Left lobe of liver (tissue), 2 donors: ENCODE results near the gene SUN1. TPM values are rescaled to one million over a fixed set of nuclear protein-coding genes. Genes with fewer than 3 reads are reported as not detected.
"Not testable (repeated sequence)": the region's sequence is repeated elsewhere in the genome, so short reads cannot be mapped to it uniquely, and the experiment has no call there.

Source experiments
- ATAC-seq: fragments of 200-7000 bp; cut with Tn5 transposase; one replicate; pipeline ENCODE4 v1.9.1; 2020; ENCODE audit warnings: mild to moderate bottlenecking, moderate library complexity
- DNase-seq: peaks from one replicate; pipeline ENCODE4 v3.0.0-alpha.2; 2020; ENCODE audit warnings: low spot score
- total RNA-seq: library from RNA; stranded (reverse); gene quantifications from one replicate; pipeline ENCODE4 v1.2.1, GENCODE V29; 2021
- donor health status: DM: no; HTN: no; CAD: no; lungs with moderate emphysema.
- donor health status: DM: no; HTN: yes; CAD: no.

SUN1 gene
- total RNA-seq, 1 donor from 2014 or later, result 41.5 TPM

DNA sequence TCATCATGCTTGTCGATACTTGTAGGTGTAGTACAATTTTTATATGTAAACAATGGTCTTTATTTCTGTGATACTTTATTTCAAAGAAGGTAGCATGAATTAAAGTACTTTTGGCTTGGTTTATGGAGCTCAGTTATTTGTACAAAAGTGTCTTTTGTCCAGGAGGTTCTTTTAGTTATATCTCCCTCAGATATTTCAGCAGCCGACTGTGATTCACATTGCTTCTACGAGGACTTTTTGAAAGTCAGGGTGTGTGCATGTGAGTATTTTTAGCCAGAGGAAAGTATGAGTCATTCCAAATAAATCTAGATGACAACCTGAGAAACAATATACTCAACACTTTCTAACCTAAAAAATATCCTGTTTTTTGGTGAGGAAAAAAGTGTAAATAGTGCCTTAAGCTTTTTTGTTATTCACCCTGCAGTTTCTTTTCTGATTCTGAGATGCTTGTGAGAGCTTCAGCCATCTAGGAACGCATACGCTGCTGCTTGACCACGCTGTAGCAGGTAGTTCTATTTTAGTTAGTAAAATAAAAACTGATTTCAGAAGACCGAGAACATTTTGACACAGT, 595 bp upstream of the SUN1 start:
- ATAC-seq, result peak; percentile 14

DNA sequence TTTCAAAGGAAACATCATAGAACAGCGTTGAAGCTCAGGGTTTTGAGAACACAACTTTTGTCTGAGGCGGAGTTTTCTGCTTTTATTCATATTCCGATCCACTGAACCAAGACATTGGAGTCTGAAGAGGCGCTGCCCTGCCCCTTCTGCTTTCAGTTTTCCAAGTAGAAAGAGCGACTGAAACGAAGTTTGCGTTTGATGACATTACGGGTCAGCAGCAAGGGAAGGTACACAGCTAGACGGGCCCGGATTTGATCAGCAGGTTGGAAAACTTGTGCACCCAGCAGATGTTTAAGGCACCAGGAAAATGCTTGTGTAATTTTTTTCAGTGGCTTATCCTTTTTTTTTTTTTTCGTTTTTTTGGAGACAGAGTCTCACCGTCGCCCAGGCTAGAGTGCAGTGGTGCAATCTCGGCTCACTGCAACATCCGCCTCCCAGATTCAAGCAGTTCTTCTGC, 720 bp downstream of the SUN1 start:
- no peak for ATAC-seq
- DNase-seq, result no peak

More for the DNA sequence above, 595 bp upstream of the SUN1 start:
- no peak for DNase-seq

DNA sequence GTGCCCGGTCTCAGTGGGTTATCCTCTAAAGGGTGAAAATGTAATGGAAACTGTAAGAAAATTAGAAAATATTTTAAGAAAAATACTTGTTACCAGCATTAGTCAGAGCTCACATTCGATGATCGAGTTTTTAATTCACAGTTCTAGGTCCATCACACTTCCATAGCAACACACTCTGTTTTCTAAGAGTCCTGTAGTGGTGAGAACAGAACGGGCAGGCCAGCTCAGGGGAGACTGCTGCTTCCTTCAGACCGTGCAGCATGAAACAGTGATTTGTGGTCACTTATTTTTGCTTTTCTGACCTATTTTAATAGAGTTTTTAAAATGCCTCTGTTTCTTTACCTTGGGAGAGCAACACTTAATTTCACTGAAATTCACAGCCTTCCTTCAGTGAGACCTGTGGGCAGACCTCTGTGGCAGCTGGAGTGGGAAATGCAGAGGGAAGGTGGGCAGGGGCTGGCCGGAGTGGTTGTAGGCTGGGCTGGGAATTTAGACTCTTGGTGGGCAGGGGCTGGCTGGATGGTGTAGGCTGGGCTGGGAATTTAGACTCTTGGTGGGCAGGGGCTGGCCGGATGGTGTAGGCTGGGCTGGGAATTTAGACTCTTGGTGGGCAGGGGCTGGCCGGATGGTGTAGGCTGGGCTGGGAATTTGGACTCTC, 1.5 kb downstream of the SUN1 start:
- DNase-seq (no peak), ATAC-seq (no peak)

DNA sequence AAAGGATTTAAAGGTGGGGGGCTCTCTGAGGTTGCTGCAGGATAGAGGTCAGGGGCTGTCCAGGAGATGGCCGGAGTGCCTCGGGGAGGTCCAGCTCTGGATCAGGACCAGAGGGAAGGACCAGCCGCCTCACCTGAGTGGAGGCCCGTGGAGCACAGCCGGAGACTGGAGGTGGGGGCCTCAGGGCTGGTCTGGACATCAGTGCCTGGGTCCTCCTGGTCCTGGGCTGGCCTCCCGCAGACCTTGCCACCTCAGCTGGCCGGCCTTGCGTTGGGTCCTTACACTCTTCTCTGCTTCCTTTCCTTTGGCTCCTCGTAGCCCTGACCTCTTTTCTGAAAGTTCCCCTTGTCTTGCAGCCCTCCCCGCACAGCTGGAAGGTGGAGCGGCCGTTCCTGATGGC, 2.0 kb downstream of the SUN1 start:
- no peak for DNase-seq

DNA sequence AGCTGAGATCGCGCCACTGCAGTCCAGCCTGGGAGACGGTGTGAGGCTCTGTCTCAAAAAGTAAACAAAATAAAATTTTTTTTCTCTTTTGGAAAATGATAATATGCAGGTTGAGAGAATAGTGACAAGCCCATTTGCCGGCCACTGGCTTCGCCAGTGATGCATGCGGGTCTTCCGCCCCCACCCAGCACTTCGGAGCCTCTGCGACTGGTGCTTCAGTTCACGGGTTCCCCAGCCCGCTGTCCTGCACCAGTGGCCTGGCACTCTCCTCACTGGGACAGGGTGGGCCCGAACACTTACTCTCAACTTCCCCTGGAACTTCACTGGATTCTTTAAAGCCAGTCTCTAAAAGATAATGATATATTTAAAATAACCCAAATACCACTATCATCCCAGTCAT, 2.7 kb downstream of the SUN1 start:
- DNase-seq, result no peak
- no peak for ATAC-seq

More for the DNA sequence above, 2.0 kb downstream of the SUN1 start:
- no peak for ATAC-seq

DNA sequence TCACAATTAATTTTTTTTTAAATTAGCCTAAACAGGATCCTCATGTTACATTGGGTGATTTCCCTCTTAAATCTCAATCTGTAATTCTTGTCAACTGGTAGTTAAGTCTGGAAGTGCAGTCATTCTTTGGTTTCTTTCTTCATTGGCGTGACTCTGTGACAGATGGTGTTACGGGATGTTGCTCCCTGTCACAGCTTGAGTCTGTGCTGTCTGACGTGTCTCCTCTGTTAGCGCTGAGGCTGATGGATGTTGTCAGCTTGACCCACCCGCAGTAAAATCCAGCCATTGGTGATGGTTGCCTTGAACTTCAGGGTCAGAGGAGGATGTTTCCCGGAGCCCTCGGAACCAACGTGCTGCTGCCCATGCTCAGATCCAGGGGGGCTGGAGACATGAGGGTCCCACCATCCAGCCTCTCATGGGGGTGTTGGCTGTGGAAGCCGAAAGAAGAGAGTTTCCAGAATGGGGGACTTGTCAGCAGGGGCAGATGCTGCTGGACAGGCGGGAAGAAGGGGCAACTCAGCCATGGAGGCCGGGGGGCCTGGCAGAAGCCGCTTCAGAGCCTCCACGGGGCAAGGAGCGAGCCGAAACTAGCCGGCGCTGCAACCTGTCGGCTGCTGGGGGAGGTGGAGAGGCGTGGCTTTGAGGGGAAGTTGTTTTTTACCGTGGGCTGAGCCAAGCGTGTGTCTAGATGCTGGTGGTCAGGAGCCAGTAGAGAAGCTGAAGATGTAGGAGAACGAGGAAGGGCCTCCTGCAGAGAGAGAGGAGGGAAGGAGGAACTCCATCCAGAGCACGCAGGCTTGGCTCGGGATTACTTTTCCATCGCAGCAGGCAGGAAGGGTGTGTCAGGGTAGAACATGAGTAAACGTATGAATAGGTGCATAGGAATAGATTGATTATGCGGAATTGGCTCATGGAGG, 3.5 kb downstream of the SUN1 start:
- DNase-seq (no peak), ATAC-seq (no peak)

DNA sequence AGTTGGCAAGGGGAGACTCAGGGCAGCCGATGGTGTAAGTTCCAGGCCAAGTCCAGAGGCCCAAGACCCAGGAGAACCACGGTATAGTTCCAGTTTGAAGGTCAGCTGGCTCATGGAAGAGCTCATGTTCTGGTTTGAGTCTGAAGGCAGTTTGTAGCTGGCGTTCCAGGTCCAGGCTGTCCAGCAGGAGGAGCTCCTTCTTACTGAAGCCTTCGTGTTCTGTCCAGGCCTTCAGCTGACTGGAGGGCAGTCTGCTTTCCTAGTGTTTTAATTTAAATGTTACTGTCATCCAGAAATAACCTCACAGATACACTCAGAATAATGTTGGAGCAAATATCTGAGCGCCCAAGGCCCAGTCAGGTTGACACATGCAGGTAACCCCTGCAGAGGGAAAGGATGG, 4.2 kb downstream of the SUN1 start:
- DNase-seq (peak; percentile 57), ATAC-seq (peak; percentile 93)

DNA sequence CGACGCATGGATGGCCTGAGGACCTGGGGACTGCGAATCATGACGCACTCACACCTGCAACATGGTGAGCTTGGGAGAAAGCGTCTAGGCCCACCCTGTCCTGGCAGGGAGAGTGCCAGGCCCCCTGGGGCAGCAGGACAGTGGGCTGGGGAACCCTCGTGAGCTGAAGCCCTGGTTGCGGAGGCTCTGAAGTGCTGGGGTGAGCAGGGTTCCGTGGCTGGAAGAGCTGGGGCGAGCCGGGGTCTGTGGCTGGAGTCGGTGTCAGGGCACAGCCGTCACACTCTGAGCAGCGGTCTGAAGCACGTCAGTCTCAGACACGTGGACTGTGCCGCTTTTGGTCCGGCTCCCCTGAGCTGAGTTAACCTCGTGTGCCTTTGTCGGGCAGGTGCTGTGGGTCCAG, 4.7 kb downstream of the SUN1 start:
- DNase-seq (no peak), ATAC-seq (no peak)

DNA sequence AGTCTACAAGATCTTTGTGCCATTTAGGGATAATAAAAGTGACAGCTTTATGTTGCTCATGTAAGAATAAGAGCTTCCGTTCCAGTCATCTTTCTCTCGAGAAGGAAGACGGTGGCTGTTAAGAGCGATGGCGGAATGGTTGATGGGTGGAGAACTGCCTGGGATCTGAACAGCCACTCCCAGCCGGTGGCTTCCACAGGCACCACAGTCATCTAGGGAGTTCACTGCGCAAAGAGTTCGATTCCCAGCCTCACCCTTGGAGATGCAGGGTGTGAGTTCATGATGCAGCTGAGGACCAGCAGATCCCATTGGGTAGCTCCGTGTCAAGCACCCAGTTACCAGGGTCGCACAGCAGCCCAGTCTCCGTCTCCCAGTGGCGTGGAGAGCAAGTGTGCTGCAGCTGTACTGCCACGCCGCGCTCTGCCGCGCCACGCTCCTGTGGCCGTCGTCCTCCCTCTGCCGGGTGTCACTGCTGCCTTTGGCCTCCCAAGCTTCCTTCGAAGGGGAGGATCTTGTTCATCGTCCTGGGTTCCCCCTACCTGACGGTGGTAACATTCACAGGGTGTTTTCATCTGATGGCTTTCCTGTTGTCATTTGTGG, 7.8 kb downstream of the SUN1 start:
- ATAC-seq, result no peak
- DNase-seq, result no peak

DNA sequence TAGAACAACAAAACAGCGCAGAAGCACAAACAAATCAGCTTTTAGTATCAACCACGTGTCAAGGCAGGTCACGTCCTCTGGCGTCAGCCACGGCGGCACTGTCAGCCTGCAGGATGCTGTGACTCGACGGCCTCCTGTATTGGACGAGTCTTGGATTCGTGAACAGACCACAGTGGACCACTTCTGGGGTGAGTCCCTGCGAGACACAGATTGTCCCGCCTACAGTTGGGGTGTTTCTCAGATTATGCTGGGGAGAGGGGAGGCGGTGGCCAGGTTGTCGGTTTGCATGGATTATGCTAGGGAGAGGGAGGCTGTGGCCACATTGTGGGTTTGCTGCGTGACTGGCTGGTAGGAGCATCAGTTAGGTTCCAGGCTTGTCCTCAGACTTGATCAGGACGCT, 9.7 kb downstream of the SUN1 start:
- no peak for DNase-seq

DNA sequence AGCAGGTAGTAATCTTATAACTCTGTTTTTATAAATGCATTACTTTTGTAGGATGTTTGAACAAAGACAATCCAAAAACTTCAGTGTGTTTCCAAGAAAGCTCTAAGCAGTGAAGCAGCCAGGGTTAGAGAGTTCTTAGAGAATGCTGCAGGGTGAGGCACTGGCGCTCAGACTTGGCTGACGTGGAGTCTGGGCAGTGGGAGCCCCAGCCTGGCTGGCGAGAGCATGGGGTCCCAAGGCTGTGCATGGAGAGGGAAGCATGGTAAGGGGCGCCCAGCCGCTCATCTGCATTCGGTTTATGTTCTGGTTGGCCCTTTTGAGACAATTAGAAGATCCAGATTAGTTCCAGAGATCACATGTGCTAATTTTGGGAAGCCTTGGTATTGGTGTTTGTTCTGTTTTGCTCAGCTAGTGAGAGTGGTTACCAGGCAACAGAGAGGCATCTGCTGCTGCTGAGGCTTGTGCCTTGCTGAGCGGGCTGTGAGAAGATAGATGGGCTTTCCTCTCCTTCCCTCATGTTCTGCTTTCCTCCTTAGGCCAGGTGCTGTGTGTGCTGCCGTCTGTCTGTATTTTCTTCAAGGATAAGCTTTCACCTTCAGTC, 10.3 kb downstream of the SUN1 start:
- ATAC-seq (no peak), DNase-seq (no peak)

More for the DNA sequence above, 9.7 kb downstream of the SUN1 start:
- ATAC-seq, result no peak

DNA sequence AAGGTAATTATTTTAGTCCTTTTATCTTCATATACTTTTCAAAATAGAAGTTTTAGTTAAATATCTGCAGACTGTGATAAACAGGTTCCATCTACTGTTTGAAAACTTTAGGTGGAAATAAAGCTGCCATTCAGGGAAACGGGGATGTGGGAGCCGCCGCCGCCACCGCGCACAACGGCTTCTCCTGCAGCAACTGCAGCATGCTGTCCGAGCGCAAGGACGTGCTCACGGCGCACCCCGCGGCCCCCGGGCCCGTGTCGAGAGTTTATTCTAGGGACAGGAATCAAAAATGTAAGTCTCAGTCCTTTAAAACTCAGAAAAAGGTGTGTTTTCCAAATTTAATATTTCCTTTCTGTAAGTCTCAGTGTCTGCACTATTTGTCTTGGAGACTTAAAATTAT, 11.0 kb downstream of the SUN1 start:
- no peak for DNase-seq
- no peak for ATAC-seq

DNA sequence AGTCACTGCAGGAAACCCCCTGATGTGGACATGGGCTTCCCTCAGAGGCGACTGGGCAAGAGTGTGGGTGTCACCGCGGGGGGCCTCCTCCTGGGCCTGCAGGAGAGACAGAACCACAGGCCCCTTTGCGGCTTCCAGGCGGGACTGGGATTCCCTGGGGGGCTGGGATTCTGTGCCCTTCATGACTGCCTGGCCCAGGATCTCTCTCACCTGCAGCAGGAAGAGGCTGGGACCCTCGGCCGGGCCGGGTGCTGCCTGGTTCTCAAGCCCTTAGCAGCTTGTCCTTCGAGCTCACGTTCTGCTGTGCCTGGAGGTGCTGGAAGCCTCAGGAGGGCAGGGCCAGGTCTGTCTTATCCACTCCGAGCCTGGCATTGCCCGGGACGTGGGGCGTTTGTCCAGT, 11.8 kb downstream of the SUN1 start:
- no peak for ATAC-seq

DNA sequence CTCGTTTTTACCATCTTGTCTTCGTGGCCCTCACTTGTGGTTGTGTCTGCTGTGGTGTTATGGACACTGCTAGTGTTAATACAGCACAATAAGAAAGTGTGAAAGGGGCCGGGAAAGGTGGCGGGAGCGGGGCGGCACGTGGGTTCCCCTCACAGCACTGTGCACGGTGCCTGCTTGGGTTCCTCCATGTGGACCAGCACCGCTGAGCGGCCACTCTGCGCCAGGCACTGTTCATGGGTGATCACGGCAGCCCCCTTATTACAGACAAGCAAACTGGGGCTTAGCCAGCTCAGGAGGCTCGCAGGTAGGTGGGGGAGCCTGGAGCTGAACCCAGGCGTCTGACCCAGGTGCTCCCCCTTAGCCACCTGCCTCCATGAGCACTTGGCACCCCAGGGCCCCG, 12.2 kb downstream of the SUN1 start:
- DNase-seq (no peak), ATAC-seq (no peak)

More for the DNA sequence above, 11.8 kb downstream of the SUN1 start:
- no peak for DNase-seq

DNA sequence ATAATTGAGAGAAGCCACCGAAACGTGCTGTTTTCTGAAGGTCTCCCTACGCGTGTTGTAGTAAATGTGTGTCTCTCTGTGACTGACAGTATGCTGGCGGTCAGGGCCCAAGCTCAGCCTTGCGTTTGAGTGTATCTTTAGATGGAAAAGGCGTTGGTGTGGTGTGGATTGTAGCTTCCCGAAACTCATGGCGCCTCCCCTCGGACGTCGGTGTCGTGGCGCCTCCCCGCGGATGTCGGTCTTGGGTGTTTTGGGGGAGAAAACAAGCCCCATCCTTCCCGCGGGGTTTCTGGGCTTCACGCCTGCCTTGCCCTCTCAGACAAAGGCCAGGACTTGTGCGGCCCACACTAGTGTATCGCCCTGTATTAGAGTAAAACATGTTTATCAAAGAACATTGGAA, 12.8 kb downstream of the SUN1 start:
- DNase-seq, result no peak
- ATAC-seq, result no peak

DNA sequence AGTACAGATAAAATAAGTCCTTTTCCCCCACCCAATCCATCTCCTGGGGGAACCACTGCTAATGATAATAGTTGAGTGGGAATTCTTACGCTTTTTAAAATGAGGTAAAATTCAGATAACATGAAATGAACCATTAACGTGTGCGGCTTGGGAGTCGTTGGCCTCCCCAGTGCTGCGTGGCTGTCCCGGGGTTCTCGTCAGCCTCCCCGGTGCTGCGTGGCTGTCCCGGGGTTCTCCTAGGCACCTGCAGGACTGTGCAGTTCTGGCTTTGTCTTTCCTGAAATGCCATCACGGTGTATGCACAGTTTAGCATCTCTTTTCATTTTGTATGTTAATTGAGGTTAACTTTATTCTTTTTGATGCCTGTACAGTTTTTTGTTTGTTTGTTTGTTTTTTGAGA, 13.5 kb downstream of the SUN1 start:
- ATAC-seq (no peak), DNase-seq (no peak)

DNA sequence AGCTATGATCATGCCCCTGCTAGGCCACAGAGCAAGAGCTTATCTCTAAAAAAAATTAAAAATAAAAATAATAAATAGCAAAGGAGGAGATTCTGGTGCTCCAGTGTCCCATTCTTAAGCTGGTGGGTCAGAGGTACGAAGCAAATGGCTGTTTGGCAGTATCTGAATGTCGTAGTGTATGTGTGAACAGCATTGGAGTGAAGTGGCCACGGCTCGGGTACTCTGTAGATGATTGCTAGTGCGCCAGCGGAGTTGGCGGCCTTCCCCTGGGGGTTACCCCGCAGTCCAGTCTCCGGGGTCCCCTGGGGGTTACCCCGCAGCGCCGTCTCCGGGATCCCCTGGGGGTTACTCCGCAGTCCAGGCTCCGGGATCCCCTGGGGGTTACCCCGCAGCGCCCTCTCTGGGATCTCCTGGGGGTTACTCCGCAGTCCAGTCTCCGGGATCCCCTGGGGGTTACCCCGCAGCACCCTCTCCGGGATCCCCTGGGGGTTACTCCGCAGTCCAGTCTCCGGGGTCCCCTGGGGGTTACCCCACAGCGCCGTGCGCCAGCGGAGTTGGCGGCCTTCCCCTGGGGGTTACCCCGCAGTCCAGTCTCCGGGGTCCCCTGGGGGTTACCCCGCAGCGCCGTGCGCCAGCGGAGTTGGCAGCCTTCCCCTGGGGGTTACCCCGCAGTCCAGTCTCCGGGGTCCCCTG, 14.8 kb downstream of the SUN1 start:
- not testable (repeated sequence) for DNase-seq, ATAC-seq

DNA sequence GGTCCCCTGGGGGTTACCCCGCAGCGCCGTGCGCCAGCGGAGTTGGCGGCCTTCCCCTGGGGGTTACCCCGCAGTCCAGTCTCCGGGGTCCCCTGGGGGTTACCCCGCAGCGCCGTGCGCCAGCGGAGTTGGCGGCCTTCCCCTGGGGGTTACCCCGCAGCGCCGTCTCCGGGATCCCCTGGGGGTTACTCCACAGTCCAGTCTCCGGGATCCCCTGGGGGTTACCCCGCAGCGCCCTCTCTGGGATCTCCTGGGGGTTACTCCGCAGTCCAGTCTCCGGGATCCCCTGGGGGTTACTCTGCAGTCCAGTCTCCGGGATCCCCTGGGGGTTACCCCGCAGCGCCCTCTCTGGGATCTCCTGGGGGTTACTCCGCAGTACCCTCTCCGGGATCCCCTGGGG, 15.5 kb downstream of the SUN1 start:
- not testable (repeated sequence) for ATAC-seq, DNase-seq

DNA sequence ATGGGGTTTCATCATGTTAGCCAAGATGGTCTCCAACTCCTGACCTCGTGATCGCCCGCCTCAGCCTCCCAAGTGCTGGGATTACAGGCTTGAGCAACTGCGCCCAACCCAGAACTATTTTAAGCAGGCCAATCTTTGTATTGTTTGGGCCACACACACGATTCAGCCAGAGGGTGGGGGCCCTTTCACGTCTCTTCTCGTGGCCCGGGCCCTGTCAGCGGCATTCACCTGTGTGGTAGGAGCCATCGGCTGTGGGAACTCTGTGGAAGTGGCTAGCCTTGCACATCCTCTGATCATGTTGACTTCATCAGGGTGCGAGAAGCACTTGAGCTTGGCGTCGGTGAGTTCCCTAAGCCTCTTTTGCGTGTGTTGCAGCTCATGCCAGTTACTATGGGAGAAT, 16.9 kb downstream of the SUN1 start:
- DNase-seq, result no peak
- ATAC-seq, result no peak

DNA sequence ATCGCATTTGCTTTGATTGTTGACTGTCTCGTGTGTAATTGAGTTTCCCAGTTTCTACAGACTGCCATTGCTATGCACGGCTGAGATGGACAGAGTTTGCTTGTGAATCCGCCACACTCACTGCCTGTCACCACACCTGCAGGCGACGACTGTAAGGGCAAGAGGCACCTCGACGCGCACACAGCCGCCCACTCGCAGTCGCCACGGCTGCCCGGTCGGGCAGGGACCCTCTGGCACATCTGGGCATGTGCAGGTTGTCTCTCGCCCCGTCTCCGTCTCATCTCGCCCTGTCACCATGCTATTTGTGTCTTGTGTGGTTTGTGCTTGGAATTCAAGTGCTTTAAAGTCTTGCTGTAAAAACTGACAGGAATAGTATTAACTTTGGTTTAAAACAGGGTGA, 17.5 kb downstream of the SUN1 start:
- DNase-seq (no peak), ATAC-seq (no peak)
